ENCODE data around the gene SUOX.
A peak's percentile ranks its signal among the peaks of the same experiment; 100 is the strongest.

Gene SUOX

DNA sequence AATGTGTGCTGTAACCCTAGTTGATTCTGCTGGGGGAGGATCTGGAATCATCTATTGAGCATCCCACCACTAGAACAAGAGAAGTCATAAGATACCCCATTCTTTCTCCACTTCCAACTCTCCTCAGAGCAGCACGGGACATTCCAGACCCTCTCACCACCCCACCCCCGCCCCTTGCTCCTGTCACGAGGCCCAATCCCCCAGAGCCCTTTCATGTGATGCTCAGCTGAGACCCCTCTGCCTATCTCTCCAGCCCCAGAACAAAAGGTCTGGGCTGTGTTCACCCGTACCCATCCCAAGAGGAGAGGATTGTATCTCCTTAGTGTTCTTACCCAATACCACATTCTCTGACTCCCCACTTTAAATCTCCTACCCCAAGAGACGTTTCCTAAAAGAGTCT is 31.8 kb upstream of the SUOX start:
- Histone ChIP-seq H3K79me2 (ENCODE audit: control insufficient read depth, insufficient read depth, low read length) (peaks cover 15% of the 10 kb centered on the region), H4K5ac (ENCODE audit: low read length) (no peak overlapping the region), H3K4ac (ENCODE audit: low read depth, low read length) (no peak overlapping the region), H3K23ac (ENCODE audit: low read length) (no peak overlapping the region), H2BK15ac (replicated peaks; ENCODE audit: low read depth) (no peak overlapping the region), H3K4me1 (ENCODE audit: control insufficient read depth, low read depth, low read length) (peaks cover 16% of the 10 kb centered on the region), H2BK5ac (ENCODE audit: low read length) (no peak overlapping the region), H3K56ac (ENCODE audit: low read length) (peak overlapping the region; percentile 76), H4K8ac (ENCODE audit: low read depth, low read length) (no peak overlapping the region), H3K4me3 (ENCODE audit: low read length) (no peak overlapping the region), H3K27ac (ENCODE audit: low read depth, low read length) (no peak overlapping the region), H3K4me2 (ENCODE audit: low read length) (peak overlapping the region; percentile 15), H3K9ac (ENCODE audit: low read length) (peak overlapping the region; percentile 27), H2BK120ac (ENCODE audit: low read depth, low read length) (no peak overlapping the region), H3K18ac (ENCODE audit: low read length) (no peak overlapping the region), H3K27me3 (ENCODE audit: insufficient read depth, low read length, poor library complexity) (no peaks in the 10 kb centered on the region), H3K79me1 (ENCODE audit: low read length) (peaks cover 8% of the 10 kb centered on the region), H3K36me3 (ENCODE audit: control insufficient read depth, insufficient read depth, low read length) (peaks cover 2% of the 10 kb centered on the region), H2AK5ac (ENCODE audit: low read length) (no peak overlapping the region)
- DNase-seq: peak; percentile 34
- no CpG with 5 or more reads among the region's 5 CpGs for WGBS (ENCODE audit: extremely low coverage, insufficient coverage, low lambda C conversion rate)

DNA sequence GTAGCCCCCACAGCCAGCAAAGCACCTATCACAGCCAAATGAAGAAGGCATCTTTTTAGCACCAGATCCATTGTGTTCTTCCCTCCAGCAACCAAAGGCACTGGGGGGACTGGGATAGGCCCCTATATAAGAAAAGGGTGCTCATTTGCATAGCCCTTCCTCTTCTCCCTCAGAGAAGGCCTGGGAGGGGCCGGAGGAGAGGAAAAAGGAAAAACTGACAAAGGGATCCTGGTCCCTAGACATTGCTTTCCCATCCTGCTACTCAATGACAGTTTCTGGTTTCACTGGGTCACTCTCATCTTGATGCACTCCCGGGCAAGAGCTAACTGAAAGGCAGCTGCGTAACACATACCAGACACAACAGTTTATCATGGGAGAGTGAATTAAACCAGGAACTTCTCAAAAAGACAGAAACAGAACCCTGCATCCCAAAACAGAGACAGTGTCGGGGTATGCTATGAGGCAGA is 31.1 kb upstream of the SUOX start, which contains the start of gene PMEL:
PMEL (minus strand) TSS at position 102 of the 467 bp plus-strand sequence; CDS start at position 71, 31 bp downstream.
- peak within 1 kb of the TSS; percentile 93 for H3K4me2 ChIP-seq (ENCODE audit: low read length)
- no peak within 1 kb of the TSS for H2AK5ac ChIP-seq (ENCODE audit: low read length)
- H3K79me2 ChIP-seq (ENCODE audit: control insufficient read depth, insufficient read depth, low read length): peaks cover 15% of the 10 kb centered on the region
- WGBS (ENCODE audit: extremely low coverage, insufficient coverage, low lambda C conversion rate): no CpG with 5 or more reads among the region's 4 CpGs
- no peak within 1 kb of the TSS for H4K8ac ChIP-seq (ENCODE audit: low read depth, low read length)
- H2BK15ac ChIP-seq (replicated peaks; ENCODE audit: low read depth): no peak within 1 kb of the TSS
- peak within 1 kb of the TSS; percentile 84 for H3K27ac ChIP-seq (ENCODE audit: low read depth, low read length)
- peak within 1 kb of the TSS; percentile 93 for H3K56ac ChIP-seq (ENCODE audit: low read length)
- peak within 1 kb of the TSS; percentile 86 for H3K4me3 ChIP-seq (ENCODE audit: low read length)
- peaks cover 2% of the 10 kb centered on the region for H3K36me3 ChIP-seq (ENCODE audit: control insufficient read depth, insufficient read depth, low read length)
- peak within 1 kb of the TSS; percentile 91 for H3K18ac ChIP-seq (ENCODE audit: low read length)
- H2BK5ac ChIP-seq (ENCODE audit: low read length): peak within 1 kb of the TSS; percentile 76
- no peak within 1 kb of the TSS for H4K5ac ChIP-seq (ENCODE audit: low read length)
- H2BK120ac ChIP-seq (ENCODE audit: low read depth, low read length): no peak within 1 kb of the TSS
- H3K23ac ChIP-seq (ENCODE audit: low read length): no peak within 1 kb of the TSS
- peaks cover 8% of the 10 kb centered on the region for H3K79me1 ChIP-seq (ENCODE audit: low read length)
- peak within 1 kb of the TSS; percentile 92 for H3K9ac ChIP-seq (ENCODE audit: low read length)
- peaks cover 16% of the 10 kb centered on the region for H3K4me1 ChIP-seq (ENCODE audit: control insufficient read depth, low read depth, low read length)
- DNase-seq: peak; percentile 56
- no peaks in the 10 kb centered on the region for H3K27me3 ChIP-seq (ENCODE audit: insufficient read depth, low read length, poor library complexity)
- H3K4ac ChIP-seq (ENCODE audit: low read depth, low read length): no peak within 1 kb of the TSS

DNA sequence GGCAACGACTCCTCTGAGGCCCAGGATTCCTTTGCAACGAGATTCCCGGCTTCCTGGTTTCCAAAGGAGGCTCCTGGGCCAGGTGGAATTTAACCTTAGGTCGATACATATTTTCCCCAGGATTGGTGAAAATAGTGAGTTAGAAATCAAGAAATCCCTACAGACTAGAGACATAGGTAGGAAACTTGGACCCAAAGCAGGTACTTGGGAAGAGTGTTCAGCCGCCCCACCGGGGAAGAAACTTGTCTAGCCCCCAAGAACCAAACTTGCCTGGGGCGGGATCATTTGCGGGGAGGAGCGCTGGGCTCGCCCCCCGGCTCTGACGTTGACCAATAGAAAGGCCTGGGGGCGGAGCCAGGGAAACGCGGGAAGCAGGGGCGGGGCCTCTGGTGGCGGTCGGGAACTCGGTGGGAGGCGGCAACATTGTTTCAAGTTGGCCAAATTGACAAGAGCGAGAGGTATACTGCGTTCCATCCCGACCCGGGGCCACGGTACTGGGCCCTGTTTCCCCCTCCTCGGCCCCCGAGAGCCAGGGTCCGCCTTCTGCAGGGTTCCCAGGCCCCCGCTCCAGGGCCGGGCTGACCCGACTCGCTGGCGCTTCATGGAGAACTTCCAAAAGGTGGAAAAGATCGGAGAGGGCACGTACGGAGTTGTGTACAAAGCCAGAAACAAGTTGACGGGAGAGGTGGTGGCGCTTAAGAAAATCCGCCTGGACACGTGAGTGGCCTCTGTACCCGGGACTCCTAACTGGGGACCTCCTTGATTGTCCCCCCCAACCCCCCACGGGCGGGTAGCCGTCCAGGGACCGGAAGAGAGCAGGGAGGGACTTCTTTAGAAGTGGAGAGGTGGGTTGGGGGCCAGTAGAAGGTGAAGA is 30.4 kb upstream of the SUOX start, which contains the start of gene CDK2:
CDK2 (plus strand) TSS at position 423 of the 874 bp plus-strand sequence; CDS start at position 602, 179 bp downstream.
- Histone ChIP-seq H3K56ac (ENCODE audit: low read length) (peak within 1 kb of the TSS; percentile 93), H3K27ac (ENCODE audit: low read depth, low read length) (peak within 1 kb of the TSS; percentile 84), H3K79me1 (ENCODE audit: low read length) (peaks cover 8% of the 10 kb centered on the region), H2BK15ac (replicated peaks; ENCODE audit: low read depth) (no peak within 1 kb of the TSS), H3K4ac (ENCODE audit: low read depth, low read length) (peak within 1 kb of the TSS; percentile 17), H3K4me3 (ENCODE audit: low read length) (peak within 1 kb of the TSS; percentile 86), H2BK120ac (ENCODE audit: low read depth, low read length) (peak within 1 kb of the TSS; percentile 6), H2BK5ac (ENCODE audit: low read length) (peak within 1 kb of the TSS; percentile 76), H3K4me1 (ENCODE audit: control insufficient read depth, low read depth, low read length) (peaks cover 16% of the 10 kb centered on the region), H3K79me2 (ENCODE audit: control insufficient read depth, insufficient read depth, low read length) (peaks cover 15% of the 10 kb centered on the region), H3K4me2 (ENCODE audit: low read length) (peak within 1 kb of the TSS; percentile 93), H3K18ac (ENCODE audit: low read length) (peak within 1 kb of the TSS; percentile 91), H3K27me3 (ENCODE audit: insufficient read depth, low read length, poor library complexity) (no peaks in the 10 kb centered on the region), H4K5ac (ENCODE audit: low read length) (no peak within 1 kb of the TSS), H2AK5ac (ENCODE audit: low read length) (peak within 1 kb of the TSS; percentile 91), H4K8ac (ENCODE audit: low read depth, low read length) (no peak within 1 kb of the TSS), H3K23ac (ENCODE audit: low read length) (no peak within 1 kb of the TSS), H3K36me3 (ENCODE audit: control insufficient read depth, insufficient read depth, low read length) (peaks cover 3% of the 10 kb centered on the region), H3K9ac (ENCODE audit: low read length) (peak within 1 kb of the TSS; percentile 92)
- DNase-seq: peak; percentile 93
- no CpG with 5 or more reads among the region's 45 CpGs for WGBS (ENCODE audit: extremely low coverage, insufficient coverage, low lambda C conversion rate)

DNA sequence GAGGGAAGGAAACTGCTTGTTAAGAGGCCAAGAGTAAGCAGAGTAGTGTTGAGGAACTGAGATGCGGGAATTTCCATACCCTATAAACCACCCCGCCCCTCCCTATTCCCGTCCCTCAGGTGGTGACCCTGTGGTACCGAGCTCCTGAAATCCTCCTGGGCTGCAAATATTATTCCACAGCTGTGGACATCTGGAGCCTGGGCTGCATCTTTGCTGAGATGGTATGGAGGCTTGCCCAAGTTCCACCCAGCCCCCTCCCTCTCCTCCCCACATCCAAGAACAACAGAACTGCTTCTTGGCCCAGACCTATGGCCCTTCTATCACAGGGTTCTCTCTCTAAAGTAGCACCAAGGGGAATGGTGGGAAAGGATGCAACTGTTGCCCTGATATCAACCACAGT is 27.7 kb upstream of the SUOX start:
- Histone ChIP-seq H3K4me1 (ENCODE audit: control insufficient read depth, low read depth, low read length) (peaks cover 19% of the 10 kb centered on the region), H3K27me3 (ENCODE audit: insufficient read depth, low read length, poor library complexity) (no peaks in the 10 kb centered on the region), H3K4me2 (ENCODE audit: low read length) (no peak overlapping the region), H3K36me3 (ENCODE audit: control insufficient read depth, insufficient read depth, low read length) (peaks cover 5% of the 10 kb centered on the region), H3K79me1 (ENCODE audit: low read length) (peaks cover 8% of the 10 kb centered on the region), H4K5ac (ENCODE audit: low read length) (no peak overlapping the region), H3K18ac (ENCODE audit: low read length) (no peak overlapping the region), H2BK5ac (ENCODE audit: low read length) (no peak overlapping the region), H2BK15ac (replicated peaks; ENCODE audit: low read depth) (no peak overlapping the region), H3K4ac (ENCODE audit: low read depth, low read length) (no peak overlapping the region), H3K9ac (ENCODE audit: low read length) (no peak overlapping the region), H3K56ac (ENCODE audit: low read length) (no peak overlapping the region), H2BK120ac (ENCODE audit: low read depth, low read length) (no peak overlapping the region), H2AK5ac (ENCODE audit: low read length) (no peak overlapping the region), H4K8ac (ENCODE audit: low read depth, low read length) (no peak overlapping the region), H3K27ac (ENCODE audit: low read depth, low read length) (no peak overlapping the region), H3K4me3 (ENCODE audit: low read length) (no peak overlapping the region), H3K23ac (ENCODE audit: low read length) (no peak overlapping the region), H3K79me2 (ENCODE audit: control insufficient read depth, insufficient read depth, low read length) (peaks cover 17% of the 10 kb centered on the region)
- no CpG with 5 or more reads among the region's 4 CpGs for WGBS (ENCODE audit: extremely low coverage, insufficient coverage, low lambda C conversion rate)
- no peak for DNase-seq

DNA sequence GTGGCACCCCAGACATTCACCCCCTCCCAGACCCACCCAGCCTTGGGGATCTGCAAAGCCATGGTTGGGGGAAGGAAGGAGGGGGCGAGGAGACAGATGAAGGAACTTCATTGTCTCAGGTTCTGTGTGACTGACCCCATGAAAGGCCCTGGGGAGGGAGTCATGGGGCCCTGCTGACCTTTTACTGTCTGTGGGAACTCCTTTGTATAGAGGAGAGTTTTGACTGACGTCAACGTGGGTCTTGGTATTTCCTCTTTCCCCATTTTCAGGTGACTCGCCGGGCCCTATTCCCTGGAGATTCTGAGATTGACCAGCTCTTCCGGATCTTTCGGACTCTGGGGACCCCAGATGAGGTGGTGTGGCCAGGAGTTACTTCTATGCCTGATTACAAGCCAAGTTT is 26.3 kb upstream of the SUOX start:
- Histone ChIP-seq H4K5ac (ENCODE audit: low read length) (no peak overlapping the region), H3K27ac (ENCODE audit: low read depth, low read length) (no peak overlapping the region), H3K56ac (ENCODE audit: low read length) (no peak overlapping the region), H3K4ac (ENCODE audit: low read depth, low read length) (no peak overlapping the region), H3K4me3 (ENCODE audit: low read length) (no peak overlapping the region), H3K79me1 (ENCODE audit: low read length) (peaks cover 8% of the 10 kb centered on the region), H3K9ac (ENCODE audit: low read length) (no peak overlapping the region), H2BK5ac (ENCODE audit: low read length) (no peak overlapping the region), H3K79me2 (ENCODE audit: control insufficient read depth, insufficient read depth, low read length) (peaks cover 28% of the 10 kb centered on the region), H3K4me1 (ENCODE audit: control insufficient read depth, low read depth, low read length) (peaks cover 13% of the 10 kb centered on the region), H2AK5ac (ENCODE audit: low read length) (no peak overlapping the region), H2BK15ac (replicated peaks; ENCODE audit: low read depth) (no peak overlapping the region), H3K36me3 (ENCODE audit: control insufficient read depth, insufficient read depth, low read length) (peaks cover 5% of the 10 kb centered on the region), H3K27me3 (ENCODE audit: insufficient read depth, low read length, poor library complexity) (no peaks in the 10 kb centered on the region), H2BK120ac (ENCODE audit: low read depth, low read length) (no peak overlapping the region), H3K4me2 (ENCODE audit: low read length) (no peak overlapping the region), H3K23ac (ENCODE audit: low read length) (no peak overlapping the region), H4K8ac (ENCODE audit: low read depth, low read length) (no peak overlapping the region), H3K18ac (ENCODE audit: low read length) (no peak overlapping the region)
- no CpG with 5 or more reads among the region's 7 CpGs for WGBS (ENCODE audit: extremely low coverage, insufficient coverage, low lambda C conversion rate)
- no peak for DNase-seq
